Kidney (tissue), 14 donors: ENCODE measurements around the gene ITGA3. TPM values are rescaled to one million over a fixed set of nuclear protein-coding genes. Genes with fewer than 3 reads are reported as not detected.

Experiments used
- DNase-seq, 5 donors: peaks; one replicate each; pipeline ENCODE4 v3.0.0-alpha.2; 2013 to 2020
- FAIRE-seq: peaks from 2 replicates; lab custom pipeline; 2012; peaks lifted over from hg19 to GRCh38; lab: Jason Lieb, UNC
- H3K27ac ChIP-seq, 2 donors: one replicate each; pipeline ENCODE4 v1.7.0; 2013; ENCODE audit warnings: low read depth in 2 of 2, low read length in 2 of 2, inconsistent platforms in 1 of 2
- H3K27me3 ChIP-seq: one replicate; pipeline ENCODE4 v1.7.1; 2013; ENCODE audit warnings: low read length, inconsistent platforms; ENCODE audit not compliant: control insufficient read depth, insufficient read depth
- H3K36me3 ChIP-seq, 3 donors: one replicate each; pipeline versions ENCODE4 v1.7.0 to v1.7.1; 2013; ENCODE audit warnings: low read length in 3 of 3, control low read depth in 1 of 3, inconsistent platforms in 1 of 3; ENCODE audit not compliant: insufficient read depth in 3 of 3, control insufficient read depth in 2 of 3
- H3K4me1 ChIP-seq, 3 donors: one replicate each; pipeline versions ENCODE4 v1.7.0 to v1.7.1; 2013; ENCODE audit warnings: low read length in 3 of 3, inconsistent platforms in 1 of 3, low read depth in 1 of 3; ENCODE audit not compliant: control insufficient read depth in 2 of 3, insufficient read depth in 2 of 3
- H3K4me3 ChIP-seq, 3 donors: one replicate each; pipeline versions ENCODE4 v1.7.0 to v1.8.1; 2013; ENCODE audit warnings: low read length in 3 of 3, control low read depth in 1 of 3, inconsistent platforms in 1 of 3
- H3K9ac ChIP-seq, 3 donors: one replicate each; pipeline versions ENCODE4 v1.7.0 to v1.7.1; 2013; ENCODE audit warnings: low read length in 3 of 3, control low read depth in 1 of 3, inconsistent platforms in 1 of 3
- H3K9me3 ChIP-seq, 3 donors: one replicate each; pipeline versions ENCODE4 v1.7.0 to v1.7.1; 2013; ENCODE audit warnings: low read length in 3 of 3, control low read depth in 1 of 3, inconsistent platforms in 1 of 3; ENCODE audit not compliant: control insufficient read depth in 2 of 3, insufficient read depth in 1 of 3
- CTCF ChIP-seq: IDR thresholded peaks from 3 replicates; pipeline ENCODE4 v1.5.1; 2012; ENCODE audit warnings: mild to moderate bottlenecking, moderate library complexity, borderline replicate concordance; ENCODE audit not compliant: insufficient read depth; ENCODE audit errors: extremely low read depth
- intact Hi-C: fragments of 100-400 bp; cut with DNase I; formaldehyde crosslinking; loops from one replicate; pipeline ENCODE4 v1.11.1; 2022
- polyA plus RNA-seq: library from polyadenylated mRNA; stranded (reverse); fragments of 350-450 nt; fragmentation: Illumina TruSeq; extraction: RNeasy Lipid Tissue Mini Kit (QIAGEN cat#74804); gene quantifications from one replicate; pipeline ENCODE4 v1.2.3, GENCODE V29; 2014; ENCODE audit warnings: low read depth, low replicate concordance; ENCODE audit not compliant: insufficient read depth
- total RNA-seq: library from RNA; stranded (reverse); fragmentation: NEBNext Ultra II Directional; extraction: Animal tissue kit (Norgen Biotek cat#: 25700); gene quantifications from one replicate; pipeline ENCODE4 v1.2.1, GENCODE V29; 2021
- donor health status: control.
- donor health status: control.
- donor health status: control.
- donor health status: control.
- donor health status: control.
- donor health status: DM: yes; HTN: yes; CAD: no.
- donor health status: Normal renal cell carcinoma (clear cell type).

The ITGA3 gene
- total and polyA plus RNA-seq, 2 donors from 2014 or later: 117 to 367 TPM

GRCh38 chr17:50065056-50065455, 9.1 kb downstream of the ITGA3 start:
- no peak for TF ChIP-seq CTCF
- Histone ChIP-seq H3K4me1 (peaks cover 0 to 47% (median 46%) of the 10 kb centered on the region in 3 donors), H3K27me3 (no peaks in the 10 kb centered on the region), H3K27ac (peak overlapping the region; percentile 66 to 89), H3K4me3 (no peak overlapping the region), H3K9me3 (no peaks in the 10 kb centered on the region), H3K9ac (peak overlapping the region in 1 of 3 donors; percentile 75), H3K36me3 (peaks cover 0 to 14% (median 4%) of the 10 kb centered on the region in 3 donors)
- no peak for DNase-seq
- FAIRE-seq: no peak
- intact Hi-C loops: no loop called here

- DNase-seq: no peak
- TF ChIP-seq CTCF: no peak
- Histone ChIP-seq H3K27ac (no peak overlapping the region), H3K27me3 (no peaks in the 10 kb centered on the region), H3K36me3 (peaks cover 2 to 28% (median 10%) of the 10 kb centered on the region in 3 donors), H3K4me1 (peaks cover 0 to 32% (median 31%) of the 10 kb centered on the region in 3 donors), H3K9ac (no peak overlapping the region), H3K4me3 (no peak overlapping the region), H3K9me3 (no peaks in the 10 kb centered on the region)
- intact Hi-C loops: no loop called here
- FAIRE-seq: no peak
Measured at GRCh38 chr17:50066995-50067394, 11.1 kb downstream of the ITGA3 start.

GRCh38 chr17:50067996-50068395, 12.1 kb downstream of the ITGA3 start:
- H3K36me3 ChIP-seq: peaks cover 2 to 32% (median 10%) of the 10 kb centered on the region in 3 donors
- H3K27ac ChIP-seq: no peak overlapping the region
- peaks cover 0 to 22% (median 21%) of the 10 kb centered on the region in 3 donors for H3K4me1 ChIP-seq
- TF ChIP-seq CTCF: no peak
- no peaks in the 10 kb centered on the region for H3K27me3 ChIP-seq
- no peak overlapping the region for H3K4me3 ChIP-seq
- H3K9ac ChIP-seq: no peak overlapping the region
- no peaks in the 10 kb centered on the region for H3K9me3 ChIP-seq
- intact Hi-C loops: no loop called here
- DNase-seq: peak in 1 of 5 donors; percentile 68
- FAIRE-seq: no peak
